Mesendoderm (in vitro differentiated cells): ENCODE results near the gene P2RX4.

ENCODE experiments used
- DNase-seq: peaks from one replicate; pipeline ENCODE4 v3.0.0; 2013
- H2AK5ac ChIP-seq: 2 replicates; pipeline ENCODE4 v1.6.1; 2013; ENCODE audit warnings: low read length, inconsistent platforms
- H2BK120ac ChIP-seq: 2 replicates; pipeline ENCODE4 v1.6.1; 2013; ENCODE audit warnings: low read depth, mild to moderate bottlenecking, low read length, moderate library complexity, mixed read lengths
- H2BK15ac ChIP-seq: replicated peaks from 2 replicates; pipeline ENCODE4 v1.6.1; 2013; ENCODE audit warnings: low read depth, mild to moderate bottlenecking, moderate library complexity
- H2BK5ac ChIP-seq: 2 replicates; pipeline ENCODE4 v1.6.1; 2013; ENCODE audit warnings: low read length, inconsistent platforms
- H3K18ac ChIP-seq: 2 replicates; pipeline ENCODE4 v1.6.1; 2013; ENCODE audit warnings: mild to moderate bottlenecking, low read length, mixed read lengths
- H3K23ac ChIP-seq: one replicate; pipeline ENCODE4 v1.6.1; 2013; ENCODE audit warnings: low read length
- H3K27ac ChIP-seq: 2 replicates; pipeline ENCODE4 v1.5.1; 2013; ENCODE audit warnings: low read depth, mild to moderate bottlenecking, inconsistent platforms, low read length, moderate library complexity
- H3K27me3 ChIP-seq: 2 replicates; pipeline ENCODE4 v1.6.1; 2013; ENCODE audit warnings: low read length, control low read depth, mild to moderate bottlenecking, inconsistent platforms; ENCODE audit not compliant: insufficient read depth, poor library complexity
- H3K36me3 ChIP-seq: 2 replicates; pipeline ENCODE4 v1.6.1; 2013; ENCODE audit warnings: low read length, inconsistent platforms; ENCODE audit not compliant: control insufficient read depth, insufficient read depth
- H3K4ac ChIP-seq: one replicate; pipeline ENCODE4 v1.6.1; 2013; ENCODE audit warnings: low read depth, mild to moderate bottlenecking, low read length, moderate library complexity
- H3K4me1 ChIP-seq: 2 replicates; pipeline ENCODE4 v1.6.1; 2013; ENCODE audit warnings: low read depth, low read length, inconsistent platforms; ENCODE audit not compliant: control insufficient read depth
- H3K4me2 ChIP-seq: 2 replicates; pipeline ENCODE4 v1.6.1; 2013; ENCODE audit warnings: low read length
- H3K4me3 ChIP-seq: 2 replicates; pipeline ENCODE4 v1.5.1; 2013; ENCODE audit warnings: mild to moderate bottlenecking, low read length
- H3K56ac ChIP-seq: one replicate; pipeline ENCODE4 v1.6.1; 2013; ENCODE audit warnings: low read length
- H3K79me1 ChIP-seq: 2 replicates; pipeline ENCODE4 v1.6.1; 2013; ENCODE audit warnings: low read length, inconsistent platforms
- H3K79me2 ChIP-seq: 2 replicates; pipeline ENCODE4 v1.6.1; 2013; ENCODE audit warnings: mild to moderate bottlenecking, low read length; ENCODE audit not compliant: control insufficient read depth, insufficient read depth
- H3K9ac ChIP-seq: 2 replicates; pipeline ENCODE4 v1.6.1; 2013; ENCODE audit warnings: low read length, inconsistent platforms
- H4K5ac ChIP-seq: one replicate; pipeline ENCODE4 v1.6.1; 2013; ENCODE audit warnings: low read length
- H4K8ac ChIP-seq: one replicate; pipeline ENCODE4 v1.6.1; 2013; ENCODE audit warnings: low read depth, mild to moderate bottlenecking, control low read depth, low read length, moderate library complexity
- WGBS: extraction: QIAGEN DNeasy Blood & Tissue Kit; methylation state at CpG from one replicate; pipeline ENCODE4 v1.1.7; 2013; ENCODE audit warnings: low lambda C conversion rate, missing lambda C conversion rate; ENCODE audit not compliant: insufficient coverage; ENCODE audit errors: extremely low coverage; 5-methylcytosine and 5-hydroxymethylcytosine counted together

P2RX4 gene

DNA sequence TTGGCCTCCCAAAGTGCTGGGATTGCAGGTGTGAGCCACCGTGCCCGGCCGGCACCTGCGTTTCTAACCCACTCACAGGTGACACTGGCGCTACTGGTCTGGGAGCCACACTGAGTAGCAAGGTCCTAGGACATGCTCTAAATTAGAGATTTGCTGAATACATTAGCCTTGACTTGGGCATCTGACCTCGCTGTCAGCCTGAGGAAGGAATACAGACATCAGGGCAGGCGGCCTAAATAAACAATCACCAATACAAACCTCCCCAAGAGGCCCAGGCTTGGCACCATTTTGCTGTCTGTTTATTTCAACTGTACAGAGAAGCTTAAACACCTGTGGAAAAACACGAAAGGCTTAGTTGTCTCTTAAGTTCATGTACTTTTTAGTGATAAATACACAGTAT is 27.5 kb downstream of the P2RX4 start:
- Histone ChIP-seq H2BK15ac (no peak overlapping the region), H3K4me1 (no peaks in the 10 kb centered on the region), H3K4me2 (no peak overlapping the region), H3K18ac (no peak overlapping the region), H3K27me3 (no peaks in the 10 kb centered on the region), H3K23ac (no peak overlapping the region), H3K56ac (no peak overlapping the region), H3K4me3 (no peak overlapping the region), H4K5ac (no peak overlapping the region), H2BK5ac (no peak overlapping the region), H3K79me2 (no peaks in the 10 kb centered on the region), H3K4ac (no peak overlapping the region), H3K36me3 (peaks cover 10% of the 10 kb centered on the region), H2AK5ac (no peak overlapping the region), H2BK120ac (no peak overlapping the region), H3K27ac (no peak overlapping the region), H4K8ac (no peak overlapping the region), H3K79me1 (no peaks in the 10 kb centered on the region), H3K9ac (no peak overlapping the region)
- no peak for DNase-seq
- WGBS, result no CpG with 5 or more reads among the region's 8 CpGs

DNA sequence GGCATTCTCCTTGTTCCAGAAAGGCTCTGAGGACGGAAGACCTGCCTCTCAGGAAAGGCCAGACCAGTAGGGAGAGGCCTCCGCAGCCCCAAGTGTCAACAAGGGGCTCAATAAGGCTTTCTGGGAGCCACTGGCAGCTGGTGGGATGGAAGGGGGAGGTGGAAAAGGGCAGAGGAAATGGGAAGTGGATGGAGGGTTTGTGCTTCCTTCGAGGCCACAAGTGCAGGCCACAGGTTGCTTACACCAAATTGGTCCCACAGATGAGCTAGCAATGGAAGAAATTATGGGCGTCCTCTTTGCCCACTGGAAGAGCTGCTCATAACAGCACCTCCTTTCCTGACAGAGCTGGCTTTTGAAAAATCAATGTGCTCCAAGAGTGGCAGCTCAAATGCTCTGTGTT is 28.2 kb downstream of the P2RX4 start:
- Histone ChIP-seq H3K36me3 (peaks cover 10% of the 10 kb centered on the region), H3K4me2 (no peak overlapping the region), H3K27me3 (no peaks in the 10 kb centered on the region), H3K4ac (no peak overlapping the region), H2BK15ac (no peak overlapping the region), H2AK5ac (no peak overlapping the region), H2BK120ac (no peak overlapping the region), H3K79me2 (no peaks in the 10 kb centered on the region), H3K9ac (no peak overlapping the region), H3K27ac (no peak overlapping the region), H3K79me1 (no peaks in the 10 kb centered on the region), H3K4me3 (no peak overlapping the region), H4K8ac (no peak overlapping the region), H3K23ac (no peak overlapping the region), H3K56ac (no peak overlapping the region), H3K18ac (no peak overlapping the region), H3K4me1 (no peaks in the 10 kb centered on the region), H4K5ac (no peak overlapping the region), H2BK5ac (no peak overlapping the region)
- no CpG with 5 or more reads among the region's 4 CpGs for WGBS
- DNase-seq, result no peak

GRCh38 chr12:121238604-121239350 is 28.8 kb downstream of the P2RX4 start:
- Histone ChIP-seq H2BK120ac (no peak overlapping the region), H3K27ac (peak overlapping the region; percentile 22), H3K36me3 (peaks cover 13% of the 10 kb centered on the region), H2AK5ac (no peak overlapping the region), H2BK5ac (no peak overlapping the region), H3K4me2 (no peak overlapping the region), H4K8ac (no peak overlapping the region), H3K4ac (no peak overlapping the region), H4K5ac (no peak overlapping the region), H2BK15ac (no peak overlapping the region), H3K4me1 (no peaks in the 10 kb centered on the region), H3K9ac (no peak overlapping the region), H3K79me1 (no peaks in the 10 kb centered on the region), H3K56ac (no peak overlapping the region), H3K79me2 (no peaks in the 10 kb centered on the region), H3K4me3 (no peak overlapping the region), H3K18ac (no peak overlapping the region), H3K27me3 (no peaks in the 10 kb centered on the region), H3K23ac (no peak overlapping the region)
- no CpG with 5 or more reads among the region's 7 CpGs for WGBS
- DNase-seq, result peak; percentile 29

- Histone ChIP-seq H3K18ac (no peak overlapping the region), H3K23ac (no peak overlapping the region), H3K4me1 (no peaks in the 10 kb centered on the region), H3K4me2 (no peak overlapping the region), H2AK5ac (no peak overlapping the region), H3K27ac (peak overlapping the region; percentile 22), H3K9ac (no peak overlapping the region), H4K8ac (no peak overlapping the region), H3K79me2 (no peaks in the 10 kb centered on the region), H2BK120ac (no peak overlapping the region), H3K79me1 (no peaks in the 10 kb centered on the region), H3K36me3 (peaks cover 17% of the 10 kb centered on the region), H3K4ac (no peak overlapping the region), H3K27me3 (no peaks in the 10 kb centered on the region), H3K4me3 (no peak overlapping the region), H2BK15ac (no peak overlapping the region), H3K56ac (no peak overlapping the region), H2BK5ac (no peak overlapping the region), H4K5ac (no peak overlapping the region)
- WGBS, result no CpG with 5 or more reads among the region's 6 CpGs
- DNase-seq, result no peak
Measured at GRCh38 chr12:121239351-121240061, 29.6 kb downstream of the P2RX4 start.

DNA sequence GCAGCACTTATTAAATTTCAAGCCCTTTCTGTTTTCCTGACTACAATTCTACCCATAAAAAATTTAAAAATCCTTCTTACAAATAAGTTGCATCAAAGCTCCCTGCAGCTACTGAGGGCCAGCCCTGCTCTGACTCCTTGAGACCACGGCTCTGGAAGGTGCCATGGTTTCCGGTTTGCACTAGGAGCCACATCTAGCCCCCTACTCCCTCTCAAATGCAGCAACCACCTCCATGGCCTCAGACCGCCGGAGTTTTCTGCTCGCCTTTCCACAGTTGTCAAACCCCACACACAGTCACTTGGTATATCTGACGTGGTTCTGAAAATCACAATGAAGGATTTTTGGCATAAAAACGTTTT is 30.1 kb downstream of the P2RX4 start:
- Histone ChIP-seq H3K79me1 (no peaks in the 10 kb centered on the region), H3K18ac (no peak overlapping the region), H2AK5ac (no peak overlapping the region), H3K4ac (no peak overlapping the region), H4K5ac (no peak overlapping the region), H2BK15ac (no peak overlapping the region), H3K23ac (no peak overlapping the region), H4K8ac (no peak overlapping the region), H3K27ac (no peak overlapping the region), H3K4me1 (no peaks in the 10 kb centered on the region), H2BK5ac (no peak overlapping the region), H3K4me2 (no peak overlapping the region), H3K79me2 (no peaks in the 10 kb centered on the region), H2BK120ac (no peak overlapping the region), H3K4me3 (no peak overlapping the region), H3K36me3 (peaks cover 20% of the 10 kb centered on the region), H3K9ac (no peak overlapping the region), H3K56ac (no peak overlapping the region), H3K27me3 (no peaks in the 10 kb centered on the region)
- no CpG with 5 or more reads among the region's 7 CpGs for WGBS
- no peak for DNase-seq
